ENCODE data around the gene CD248. TPM values are rescaled to one million over a fixed set of nuclear protein-coding genes. Genes with fewer than 3 reads are reported as not detected.
"Not testable (repeated sequence)": the region's sequence is repeated elsewhere in the genome, so short reads cannot be mapped to it uniquely, and the experiment has no call there.

The CD248 gene
- total RNA-seq, 1 experiment from 2014 or later: not detected

GRCh38 chr11:66329165-66329673, 12.4 kb upstream of the CD248 start:
- DNase-seq (ENCODE audit: low spot score): no peak

DNA sequence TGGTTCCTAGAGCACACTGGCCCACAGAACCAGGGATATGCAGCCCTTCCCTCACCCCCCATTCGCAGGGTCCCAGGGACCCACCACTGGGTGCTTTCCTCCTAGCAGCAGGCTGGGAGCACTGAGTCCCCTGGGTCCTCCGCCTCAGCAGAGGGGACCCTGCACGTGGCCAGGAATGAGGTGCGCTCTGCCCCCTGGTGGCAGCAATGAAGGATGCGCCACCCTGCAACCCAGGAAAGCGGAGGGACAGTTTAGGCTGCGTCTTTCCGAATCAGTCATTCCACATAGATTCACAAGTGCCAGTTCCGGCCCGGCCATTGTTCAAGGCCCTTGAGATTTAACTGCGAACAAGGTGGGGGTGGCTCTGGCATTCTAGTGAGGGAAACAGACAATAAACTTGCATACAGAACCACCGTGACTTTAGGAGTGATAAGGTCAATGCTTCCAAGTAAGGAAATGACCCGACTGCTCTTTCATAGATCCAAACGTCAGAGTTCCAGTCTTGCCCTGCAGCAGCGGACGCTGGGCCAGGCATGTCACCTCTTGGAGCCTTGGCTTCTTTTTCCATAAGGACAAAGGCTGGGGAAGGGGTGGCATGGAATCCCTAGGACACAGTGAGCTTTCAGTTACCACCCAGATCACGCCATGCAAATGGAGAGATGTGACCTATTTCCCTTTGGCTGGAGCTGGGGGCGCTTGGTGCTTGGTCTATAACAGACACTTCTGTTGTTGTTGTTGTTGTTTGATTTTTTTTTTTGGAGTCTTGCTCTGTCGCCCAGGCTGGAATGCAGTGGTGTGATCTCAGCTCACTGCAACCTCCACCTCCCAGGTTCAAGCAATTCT, 11.7 kb upstream of the CD248 start:
- peak; percentile 83 for DNase-seq (ENCODE audit: low spot score)

- DNase-seq (ENCODE audit: low spot score): no peak
Observed at GRCh38 chr11:66328031-66328301, 11.1 kb upstream of the CD248 start.

DNA sequence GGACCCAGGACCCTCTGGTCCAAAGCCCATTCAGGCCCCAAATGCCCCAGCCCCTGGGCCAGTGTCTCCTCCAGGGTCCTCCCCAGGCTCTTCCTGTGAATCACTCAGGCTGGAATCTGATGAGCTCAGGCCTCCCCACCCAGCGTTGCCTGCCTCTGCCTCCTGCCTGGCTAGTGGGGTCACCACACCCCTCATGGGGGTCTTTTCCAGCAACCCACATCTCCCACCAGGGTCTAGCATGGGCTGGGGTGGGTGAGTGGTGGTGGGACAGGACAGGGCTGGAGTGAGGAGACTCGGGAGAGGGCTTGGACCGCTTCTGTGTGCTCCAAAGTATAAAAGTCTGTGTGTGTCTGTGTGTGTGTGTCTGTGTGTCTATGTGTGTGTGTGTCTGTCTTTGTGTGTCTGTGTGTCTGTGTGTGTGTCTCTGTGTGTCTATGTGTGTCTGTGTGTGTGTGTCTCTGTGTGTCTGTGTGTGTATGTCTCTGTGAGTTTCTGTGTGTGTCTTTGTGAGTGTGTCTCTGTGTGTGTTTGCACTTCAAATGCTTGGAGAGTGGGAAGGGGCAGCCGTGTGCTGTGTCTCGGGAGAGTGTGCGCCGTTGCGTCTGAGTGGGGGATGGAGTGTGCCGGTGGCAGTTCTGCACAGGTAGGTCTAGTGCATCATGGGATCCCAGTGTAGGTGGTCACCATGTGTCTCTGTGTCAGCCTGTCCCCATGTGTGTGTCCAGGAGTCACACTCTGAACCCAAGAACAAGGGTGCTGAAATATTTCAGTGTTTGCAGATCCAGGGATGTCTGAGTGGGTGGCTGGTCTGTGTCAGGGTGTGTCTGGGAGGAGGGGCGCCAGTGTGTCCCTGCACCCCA, 10.6 kb upstream of the CD248 start:
- no peak for DNase-seq (ENCODE audit: low spot score)

DNA sequence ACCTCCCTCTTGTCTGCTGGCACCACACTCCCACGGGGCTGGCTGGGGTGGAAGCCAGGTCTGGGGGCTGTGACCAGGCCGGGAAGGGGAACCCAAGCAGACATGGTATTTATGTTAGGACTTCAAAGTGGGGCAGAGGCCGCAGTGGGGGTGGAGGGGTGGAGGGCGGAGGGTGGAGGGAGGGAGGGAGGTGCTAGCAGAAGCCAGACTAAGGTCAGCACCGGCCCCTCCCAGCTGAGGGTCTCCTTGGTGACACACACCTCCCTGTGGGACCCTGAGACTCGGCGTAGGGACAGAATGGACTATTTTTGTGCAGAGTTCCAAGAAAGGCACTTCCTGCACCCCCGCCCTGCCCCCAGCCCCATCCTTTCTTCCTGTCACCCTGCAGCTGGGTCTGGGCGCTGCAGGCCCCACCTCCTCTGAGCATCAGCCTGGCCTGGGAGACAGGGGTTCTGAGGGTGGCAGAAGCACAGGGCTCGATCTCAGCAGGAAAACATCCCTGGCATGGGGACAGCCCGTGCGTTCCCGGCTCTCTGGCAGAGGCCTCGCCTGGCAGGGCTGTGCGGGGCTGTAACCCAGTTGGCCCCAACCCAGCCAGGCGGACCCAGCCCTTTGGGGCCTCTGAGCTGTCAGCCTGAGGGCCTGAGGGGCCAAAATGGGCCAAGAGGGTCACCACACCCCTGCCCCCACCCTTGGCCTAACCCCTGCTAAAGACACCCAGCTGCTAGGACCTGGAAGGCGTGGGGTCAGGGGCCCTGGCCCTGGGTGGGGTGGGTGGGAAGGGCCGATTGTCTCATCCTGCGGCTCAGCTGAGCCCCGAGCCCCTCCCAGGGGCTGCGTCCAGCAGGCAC, 9.6 kb upstream of the CD248 start:
- no peak for DNase-seq (ENCODE audit: low spot score)

GRCh38 chr11:66325263-66325671, 8.4 kb upstream of the CD248 start:
- DNase-seq (ENCODE audit: low spot score): no peak

DNA sequence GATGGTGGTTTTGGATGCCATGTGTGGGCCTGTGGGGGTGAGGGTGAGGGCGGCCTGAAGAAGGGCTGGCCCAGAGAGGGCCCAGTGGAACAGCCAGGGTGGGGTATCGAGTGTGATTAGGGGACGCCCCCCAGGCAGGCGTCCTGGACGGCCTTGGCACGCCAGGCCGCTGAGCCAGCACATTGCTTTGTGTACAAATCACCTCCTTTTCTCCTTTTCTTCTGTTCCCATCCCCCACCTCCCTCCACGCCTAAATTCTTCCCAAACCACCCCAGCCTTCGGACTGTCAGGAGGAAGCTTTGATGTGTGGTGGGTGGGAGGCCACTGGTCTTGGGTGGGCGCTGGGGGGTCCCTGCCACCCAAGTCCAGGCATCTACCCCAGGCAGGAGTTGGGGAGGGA, 7.8 kb upstream of the CD248 start:
- no peak for DNase-seq (ENCODE audit: low spot score)

DNA sequence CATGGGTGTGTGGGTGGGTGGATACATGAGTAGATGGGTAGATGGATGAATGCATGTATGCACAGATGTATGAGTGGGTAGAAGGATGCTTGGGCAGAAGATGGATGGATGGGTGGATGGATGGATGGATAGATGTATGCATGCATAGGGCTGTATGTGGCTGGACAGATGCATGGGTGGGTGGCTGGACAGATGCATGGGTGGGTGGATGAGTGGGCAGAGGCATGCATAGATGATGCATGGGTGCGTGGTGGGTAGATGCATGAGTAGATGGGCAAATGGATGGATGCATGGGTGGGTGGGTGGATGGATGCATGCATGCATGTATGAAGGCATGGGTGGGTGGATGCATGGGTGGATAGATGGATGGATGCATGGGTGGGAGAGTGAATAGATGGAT, 6.8 kb upstream of the CD248 start:
- no peak for DNase-seq (ENCODE audit: low spot score)

- DNase-seq (ENCODE audit: low spot score): no peak
Observed at GRCh38 chr11:66322732-66323427, 6.0 kb upstream of the CD248 start.

DNA sequence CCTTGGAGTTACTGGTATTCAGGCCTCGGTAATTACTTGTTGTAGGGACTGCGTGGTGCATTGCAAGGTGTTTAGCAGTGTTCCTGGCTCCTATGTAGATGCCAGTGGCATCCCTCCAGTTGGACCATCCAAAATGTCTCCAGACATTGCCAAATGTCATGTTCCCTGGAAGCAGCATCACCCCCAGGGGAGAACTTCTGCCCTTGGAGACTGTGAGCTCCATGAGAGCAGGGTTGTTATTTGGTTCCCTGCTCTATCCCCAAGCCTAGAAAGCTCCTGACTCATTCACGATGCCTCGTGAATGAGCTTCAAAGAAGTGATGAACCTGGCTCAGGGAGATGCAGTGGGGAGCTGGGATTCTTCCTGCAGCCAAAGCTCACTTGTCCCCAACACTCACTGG, 4.8 kb upstream of the CD248 start:
- no peak for DNase-seq (ENCODE audit: low spot score)

DNA sequence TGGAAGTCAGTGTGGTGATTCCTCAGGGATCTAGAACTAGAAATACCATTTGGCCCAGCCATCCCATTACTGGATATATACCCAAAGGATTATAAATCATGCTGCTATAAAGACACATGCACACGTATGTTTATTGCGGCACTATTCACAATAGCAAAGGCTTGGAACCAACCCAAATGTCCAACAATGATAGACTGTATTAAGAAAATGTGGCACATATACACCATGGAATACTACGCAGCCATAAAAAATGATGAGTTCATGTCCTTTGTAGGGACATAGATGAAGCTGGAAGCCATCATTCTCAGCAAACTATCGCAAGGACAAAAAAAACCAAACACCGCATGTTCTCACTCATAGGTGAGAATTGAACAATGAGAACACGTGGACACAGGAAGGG, 3.9 kb upstream of the CD248 start:
- not testable (repeated sequence) for DNase-seq (ENCODE audit: low spot score)

GRCh38 chr11:66320289-66320688, 3.4 kb upstream of the CD248 start:
- DNase-seq (ENCODE audit: low spot score): not testable (repeated sequence)

DNA sequence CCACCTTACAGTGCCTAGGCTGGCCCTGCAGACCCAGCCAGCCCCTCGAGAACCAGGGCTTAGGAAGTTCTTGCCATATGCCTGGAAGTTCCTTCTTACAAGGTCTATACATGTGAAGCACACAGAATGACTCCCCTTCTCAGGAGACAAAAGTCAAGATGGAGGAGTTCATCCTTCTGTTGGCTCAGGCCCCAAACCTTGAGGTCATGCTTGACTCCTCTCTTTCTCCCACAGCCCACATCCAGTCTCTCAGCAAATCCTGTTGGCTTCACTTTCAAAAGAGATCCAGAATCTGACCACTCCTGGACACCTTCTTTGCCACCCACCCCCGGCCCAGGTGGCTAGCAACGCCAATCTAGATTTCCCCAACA, 1.7 kb upstream of the CD248 start:
- DNase-seq (ENCODE audit: low spot score): no peak

- DNase-seq (ENCODE audit: low spot score): no peak
Observed at GRCh38 chr11:66317723-66318599, 1.1 kb upstream of the CD248 start.

DNA sequence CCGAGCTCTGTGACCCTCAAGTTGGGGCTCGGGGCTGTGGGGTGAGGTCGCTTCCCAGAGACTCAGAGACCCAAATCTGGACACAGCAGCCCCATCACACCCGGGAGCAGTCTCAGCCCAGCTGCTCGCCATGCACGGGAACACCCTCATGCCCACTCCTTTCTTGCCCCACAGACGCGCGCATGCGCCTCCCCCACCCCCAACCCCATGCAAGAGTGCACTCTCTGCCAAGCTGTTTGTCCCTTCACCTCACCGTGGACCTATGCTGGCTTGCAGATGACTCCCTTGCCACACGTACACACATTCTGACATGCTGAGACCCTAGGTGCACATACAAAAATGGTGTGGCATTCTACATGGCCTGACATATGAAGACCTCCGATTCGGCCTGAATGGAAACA, 478 bp upstream of the CD248 start:
- DNase-seq (ENCODE audit: low spot score): no peak

GRCh38 chr11:66315921-66316811, 678 bp downstream of the CD248 start:
- DNase-seq (ENCODE audit: low spot score): no peak

DNA sequence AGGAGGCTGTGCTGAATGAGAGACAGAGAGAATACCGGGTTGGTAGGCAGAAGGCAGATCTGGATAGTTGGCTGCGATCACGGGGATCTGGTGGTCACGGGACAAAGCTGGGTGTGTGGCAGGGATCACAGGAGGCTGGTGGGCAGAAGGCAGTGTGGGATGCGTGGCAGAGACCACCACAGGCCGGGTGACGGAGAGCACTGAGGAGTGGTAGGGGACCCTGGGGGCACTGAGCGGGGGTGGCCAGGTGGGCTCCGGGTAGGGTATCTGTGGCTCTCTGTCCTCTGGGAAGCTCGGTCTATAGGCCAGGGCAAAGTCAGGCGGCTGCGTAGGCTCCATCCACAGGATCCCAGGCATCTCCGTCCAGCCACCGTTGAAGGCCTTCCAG, 1.4 kb downstream of the CD248 start:
- DNase-seq (ENCODE audit: low spot score): no peak

- no peak for DNase-seq (ENCODE audit: low spot score)
Observed at GRCh38 chr11:66314561-66315497, 2.0 kb downstream of the CD248 start.

Measured in HT-29 (cell line).